ENCODE data around the gene HSD17B10.

- no peak for TF ChIP-seq TAF1 (conservative IDR thresholded peaks at IDR 0.05)
- no peak for TF ChIP-seq YY1 (IDR thresholded peaks at IDR 0.05)
- TF ChIP-seq ZBTB33 (IDR thresholded peaks at IDR 0.05): no peak
- no peak for TF ChIP-seq CTCF (IDR thresholded peaks at IDR 0.05; ENCODE audit: low read depth, low read length, missing input control)
- no peak for TF ChIP-seq JUND (IDR thresholded peaks at IDR 0.05)
- TF ChIP-seq GABPA (IDR thresholded peaks at IDR 0.05 in 1 of 2, conservative IDR thresholded peaks at IDR 0.05 in 1 of 2): no peak
- TF ChIP-seq SP1 (IDR thresholded peaks at IDR 0.05): no peak
- no peak for TF ChIP-seq MAX (IDR thresholded peaks at IDR 0.05)
- TF ChIP-seq EGR1 (IDR thresholded peaks at IDR 0.05; ENCODE audit: low read depth in 2 of 2): no peak
Observed at GRCh38 chrX:53481816-53482465, 47.8 kb upstream of the HSD17B10 start.
